Measurements from ENCODE around the gene ZNF689. TPM values are rescaled to one million over a fixed set of nuclear protein-coding genes. Genes with fewer than 3 reads are reported as not detected.

The ZNF689 gene
- total RNA-seq, 1 experiment from 2014 or later, result 6.1 TPM

GRCh38 chr16:30565526-30565925 lies 44.7 kb downstream of the ZNF689 start:
- DNase-seq (ENCODE audit: low read depth), result no peak

GRCh38 chr16:30562021-30562420 lies 48.2 kb downstream of the ZNF689 start:
- DNase-seq (ENCODE audit: low read depth), result no peak

GRCh38 chr16:30561089-30561816 lies 48.9 kb downstream of the ZNF689 start:
- DNase-seq (ENCODE audit: low read depth), result no peak

- DNase-seq (ENCODE audit: low read depth), result no peak
Observed at GRCh38 chr16:30559690-30560089, 50.5 kb downstream of the ZNF689 start.

GRCh38 chr16:30558789-30559377 lies 51.3 kb downstream of the ZNF689 start:
- no peak for DNase-seq (ENCODE audit: low read depth)

- DNase-seq (ENCODE audit: low read depth), result peak; percentile 97
Observed at GRCh38 chr16:30557957-30558788, 52.0 kb downstream of the ZNF689 start, which contains the start of gene ZNF764. ZNF764 (minus strand) TSS chr16:30558374; CDS start chr16:30558182, 192 bp downstream.

- no peak for DNase-seq (ENCODE audit: low read depth)
Observed at GRCh38 chr16:30557707-30557956, 52.6 kb downstream of the ZNF689 start.

GRCh38 chr16:30556125-30556473 lies 54.1 kb downstream of the ZNF689 start:
- DNase-seq (ENCODE audit: low read depth), result no peak

- DNase-seq (ENCODE audit: low read depth), result no peak
Observed at GRCh38 chr16:30555315-30556124, 54.7 kb downstream of the ZNF689 start.

GRCh38 chr16:30554557-30555314 lies 55.5 kb downstream of the ZNF689 start:
- DNase-seq (ENCODE audit: low read depth), result no peak

GRCh38 chr16:30553393-30553899 lies 56.7 kb downstream of the ZNF689 start:
- no peak for DNase-seq (ENCODE audit: low read depth)

GRCh38 chr16:30552956-30553355 lies 57.2 kb downstream of the ZNF689 start:
- no peak for DNase-seq (ENCODE audit: low read depth)

Other genes starting within 250 kb of the ZNF689 start
- gene TBC1D10B, start 239.9 kb downstream of the ZNF689 start, total RNA-seq (2014; rRNA removed; shearing (Covaris generic)), result 12.3 and 14.0 TPM in 2 replicates
- not detected in 2 replicates for gene MYL11, start 235.6 kb downstream of the ZNF689 start, total RNA-seq (2014; rRNA removed; shearing (Covaris generic))
- gene SEPTIN1, start 227.8 kb downstream of the ZNF689 start, total RNA-seq (2014; rRNA removed; shearing (Covaris generic)), result not detected in 2 replicates
- 3.4 and 5.2 TPM in 2 replicates for gene ZNF48, start 215.0 kb downstream of the ZNF689 start, total RNA-seq (2014; rRNA removed; shearing (Covaris generic))
- 8.1 and 10.9 TPM in 2 replicates for gene ZNF771, start 202.8 kb downstream of the ZNF689 start, total RNA-seq (2014; rRNA removed; shearing (Covaris generic))
- 26.8 and 32.2 TPM in 2 replicates for gene DCTPP1, start 180.4 kb downstream of the ZNF689 start, total RNA-seq (2014; rRNA removed; shearing (Covaris generic))
- 9.0 and 11.2 TPM in 2 replicates for gene SEPHS2, start 164.5 kb downstream of the ZNF689 start, total RNA-seq (2014; rRNA removed; shearing (Covaris generic))
- gene ITGAL, start 137.6 kb downstream of the ZNF689 start, total RNA-seq (2014; rRNA removed; shearing (Covaris generic)), result not detected in 2 replicates
- 17.5 and 19.1 TPM in 2 replicates for gene ZNF768, start 83.8 kb downstream of the ZNF689 start, total RNA-seq (2014; rRNA removed; shearing (Covaris generic))
- gene ZNF747, start 75.5 kb downstream of the ZNF689 start, total RNA-seq (2014; rRNA removed; shearing (Covaris generic)), result 5.0 and 5.6 TPM in 2 replicates
- gene ZNF764, start 52.0 kb downstream of the ZNF689 start, total RNA-seq (2014; rRNA removed; shearing (Covaris generic)), result 3.0 and 3.6 TPM in 2 replicates
- gene ZNF688, start 38.7 kb downstream of the ZNF689 start, total RNA-seq (2014; rRNA removed; shearing (Covaris generic)), result 6.4 and 6.7 TPM in 2 replicates
- 2.8 and 3.9 TPM in 2 replicates for gene ZNF785, start 24.7 kb downstream of the ZNF689 start, total RNA-seq (2014; rRNA removed; shearing (Covaris generic))
- 6.8 and 10.9 TPM in 2 replicates for gene PRR14, start 40.6 kb upstream of the ZNF689 start, total RNA-seq (2014; rRNA removed; shearing (Covaris generic))
- gene FBRS, start 48.0 kb upstream of the ZNF689 start, total RNA-seq (2014; rRNA removed; shearing (Covaris generic)), result 4.1 and 6.0 TPM in 2 replicates
- gene SRCAP, start 88.8 kb upstream of the ZNF689 start, total RNA-seq (2014; rRNA removed; shearing (Covaris generic)), result 2.6 and 5.3 TPM in 2 replicates
- 25.3 and 30.9 TPM in 2 replicates for gene PHKG2, start 138.0 kb upstream of the ZNF689 start, total RNA-seq (2014; rRNA removed; shearing (Covaris generic))
- gene CFAP119, start 151.7 kb upstream of the ZNF689 start, total RNA-seq (2014; rRNA removed; shearing (Covaris generic)), result 3.4 and 4.6 TPM in 2 replicates
- 45.3 and 48.2 TPM in 2 replicates for gene RNF40, start 151.9 kb upstream of the ZNF689 start, total RNA-seq (2014; rRNA removed; shearing (Covaris generic))
- 7.5 and 8.3 TPM in 2 replicates for gene ZNF629, start 176.8 kb upstream of the ZNF689 start, total RNA-seq (2014; rRNA removed; shearing (Covaris generic))

Data from RPMI7951 (cell line).